Liver (tissue), 3 donors: Measurements from ENCODE around the gene RIIAD1.

Experiments used
- HNF4A ChIP-seq, 2 donors: conservative IDR thresholded peaks; 2 replicates each; pipeline ENCODE4 v1.6.1; 2016; ENCODE audit warnings: antibody characterized with exemption in 2 of 2, mild to moderate bottlenecking in 2 of 2
- HNF4G ChIP-seq: IDR thresholded peaks from 2 replicates; pipeline ENCODE4 v1.6.1; 2016; ENCODE audit warnings: antibody characterized with exemption
- RAD21 ChIP-seq, 2 donors: IDR thresholded peaks; 2 replicates each; pipeline ENCODE4 v1.6.1; 2016; ENCODE audit warnings: antibody characterized with exemption in 2 of 2, mild to moderate bottlenecking in 2 of 2
- TF ChIP-seq, protein P1 (sequence below): fragments of 150-350 bp; IDR thresholded peaks from 2 replicates; pipeline ENCODE4 v1.5.1; 2017; ENCODE audit warnings: improper control_type of control experiment, low read depth, low read length; ENCODE audit not compliant: missing input control
- donor health status: healthy.
- donor health status: healthy.

DNA sequence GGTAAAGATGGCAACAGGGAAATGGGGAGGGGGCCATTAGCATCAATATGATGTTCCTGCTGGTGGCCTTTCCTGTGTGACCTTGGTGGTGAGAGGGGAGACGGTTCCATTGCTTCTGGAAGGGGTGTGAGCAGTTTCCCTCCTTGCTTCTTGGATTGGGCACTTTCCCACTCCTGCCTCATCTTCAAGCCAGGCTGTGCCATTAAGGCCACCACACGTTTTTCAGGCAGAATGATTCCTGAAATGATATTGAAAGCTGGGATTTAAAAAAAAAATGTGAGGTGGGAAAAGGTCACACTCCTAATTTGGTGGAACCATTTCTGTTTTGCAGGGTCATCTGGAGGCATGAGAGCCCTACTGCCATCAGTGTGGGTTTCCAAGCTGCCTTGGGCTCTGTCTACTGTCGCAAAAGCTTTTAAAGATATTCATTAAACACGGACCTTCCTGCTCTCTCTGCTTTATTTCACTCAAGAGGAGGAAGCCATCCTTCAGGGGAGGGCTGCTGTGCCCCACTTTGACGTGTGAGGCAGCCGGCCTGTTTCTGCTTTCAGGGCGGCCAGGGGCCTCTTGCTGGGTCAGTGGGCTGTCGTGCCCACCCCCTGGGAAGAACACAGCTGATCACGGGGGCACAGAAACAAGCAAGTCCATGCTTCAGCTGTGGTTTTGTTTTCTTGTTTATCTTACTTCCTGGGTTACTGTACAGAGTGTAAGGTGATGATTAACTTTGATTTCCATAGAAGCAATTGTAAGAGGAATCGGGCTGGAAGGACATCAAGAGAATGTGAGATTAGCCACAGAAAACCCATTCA, 8.0 kb downstream of the RIIAD1 start:
- TF ChIP-seq, protein P1, sequence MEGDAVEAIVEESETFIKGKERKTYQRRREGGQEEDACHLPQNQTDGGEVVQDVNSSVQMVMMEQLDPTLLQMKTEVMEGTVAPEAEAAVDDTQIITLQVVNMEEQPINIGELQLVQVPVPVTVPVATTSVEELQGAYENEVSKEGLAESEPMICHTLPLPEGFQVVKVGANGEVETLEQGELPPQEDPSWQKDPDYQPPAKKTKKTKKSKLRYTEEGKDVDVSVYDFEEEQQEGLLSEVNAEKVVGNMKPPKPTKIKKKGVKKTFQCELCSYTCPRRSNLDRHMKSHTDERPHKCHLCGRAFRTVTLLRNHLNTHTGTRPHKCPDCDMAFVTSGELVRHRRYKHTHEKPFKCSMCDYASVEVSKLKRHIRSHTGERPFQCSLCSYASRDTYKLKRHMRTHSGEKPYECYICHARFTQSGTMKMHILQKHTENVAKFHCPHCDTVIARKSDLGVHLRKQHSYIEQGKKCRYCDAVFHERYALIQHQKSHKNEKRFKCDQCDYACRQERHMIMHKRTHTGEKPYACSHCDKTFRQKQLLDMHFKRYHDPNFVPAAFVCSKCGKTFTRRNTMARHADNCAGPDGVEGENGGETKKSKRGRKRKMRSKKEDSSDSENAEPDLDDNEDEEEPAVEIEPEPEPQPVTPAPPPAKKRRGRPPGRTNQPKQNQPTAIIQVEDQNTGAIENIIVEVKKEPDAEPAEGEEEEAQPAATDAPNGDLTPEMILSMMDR: no peak
- TF ChIP-seq HNF4G: no peak
- TF ChIP-seq RAD21 (IDR thresholded peaks at IDR 0.05): no peak
- no peak for TF ChIP-seq HNF4A (conservative IDR thresholded peaks at IDR 0.05)
